GM21619 (cell line): ENCODE data around the gene METTL25.

Experiments
- ATAC-seq: cut with Tn5 transposase; IDR thresholded peaks from one replicate; pipeline ENCODE4 v1.9.1; 2021; ENCODE audit not compliant: unreplicated experiment

Gene METTL25

GRCh38 chr12:82461836-82462235 lies 103.5 kb downstream of the METTL25 start:
- no peak for ATAC-seq

GRCh38 chr12:82468563-82468962 lies 110.2 kb downstream of the METTL25 start:
- ATAC-seq = no peak

GRCh38 chr12:82470906-82471512 lies 112.7 kb downstream of the METTL25 start:
- ATAC-seq = no peak

GRCh38 chr12:82473111-82473754 lies 114.9 kb downstream of the METTL25 start:
- no peak for ATAC-seq

- peak; percentile 94 for ATAC-seq
Observed at GRCh38 chr12:82474181-82474797, 116.0 kb downstream of the METTL25 start.

- ATAC-seq = peak; percentile 18
Observed at GRCh38 chr12:82474798-82475184, 116.5 kb downstream of the METTL25 start.

GRCh38 chr12:82475211-82475610 lies 116.9 kb downstream of the METTL25 start:
- ATAC-seq = no peak

GRCh38 chr12:82476511-82476910 lies 118.2 kb downstream of the METTL25 start:
- ATAC-seq = no peak

- ATAC-seq = no peak
Observed at GRCh38 chr12:82479511-82479910, 121.2 kb downstream of the METTL25 start.

GRCh38 chr12:82480606-82481005 lies 122.3 kb downstream of the METTL25 start:
- no peak for ATAC-seq

GRCh38 chr12:82481954-82482353 lies 123.6 kb downstream of the METTL25 start:
- peak; percentile 47 for ATAC-seq

- ATAC-seq = no peak
Observed at GRCh38 chr12:82486524-82487235, 128.4 kb downstream of the METTL25 start.

- no peak for ATAC-seq
Observed at GRCh38 chr12:82504409-82504808, 146.1 kb downstream of the METTL25 start.

- no peak for ATAC-seq
Observed at GRCh38 chr12:82505150-82505549, 146.8 kb downstream of the METTL25 start.

- ATAC-seq = no peak
Observed at GRCh38 chr12:82507686-82508085, 149.4 kb downstream of the METTL25 start.

- ATAC-seq = no peak
Observed at GRCh38 chr12:82510386-82510785, 152.1 kb downstream of the METTL25 start.

- ATAC-seq = no peak
Observed at GRCh38 chr12:82514880-82515279, 156.6 kb downstream of the METTL25 start.

- no peak for ATAC-seq
Observed at GRCh38 chr12:82515652-82516051, 157.3 kb downstream of the METTL25 start.

- ATAC-seq = peak; percentile 88
Observed at GRCh38 chr12:82517027-82517426, 158.7 kb downstream of the METTL25 start.

- no peak for ATAC-seq
Observed at GRCh38 chr12:82517808-82518207, 159.5 kb downstream of the METTL25 start.

GRCh38 chr12:82519510-82519909 lies 161.2 kb downstream of the METTL25 start:
- no peak for ATAC-seq

- no peak for ATAC-seq
Observed at GRCh38 chr12:82522285-82522684, 164.0 kb downstream of the METTL25 start.
